Natural killer cell (primary cell): Measurements from ENCODE around the gene ZNF709. TPM values are rescaled to one million over a fixed set of nuclear protein-coding genes. Genes with fewer than 3 reads are reported as not detected.

Source experiments
- ATAC-seq, 3 donors: fragments of 150-1000 bp in 2 of 3; fragments of 200-7000 bp in 1 of 3; cut with Tn5 transposase; 1 replicate in 1 of 3; 2 replicates in 2 of 3; pipeline ENCODE4 v1.10.0; 2021; ENCODE audit warnings: mild to moderate bottlenecking in 2 of 3, moderate library complexity in 2 of 3
- DNase-seq, 2 donors: peaks; one replicate each; pipeline versions ENCODE4 v3.0.0 to v3.0.0-alpha.2; 2013 to 2021; ENCODE audit warnings: mixed read lengths in 1 of 2
- H3K27ac ChIP-seq: one replicate; pipeline ENCODE4 v1.5.1; 2013; ENCODE audit warnings: mild to moderate bottlenecking, low read length
- H3K27me3 ChIP-seq: one replicate; pipeline ENCODE4 v1.6.1; 2013; ENCODE audit warnings: low read length; ENCODE audit not compliant: control insufficient read depth, insufficient read depth
- H3K36me3 ChIP-seq: one replicate; pipeline ENCODE4 v1.6.1; 2013; ENCODE audit warnings: low read length; ENCODE audit not compliant: control insufficient read depth, insufficient read depth
- H3K4me1 ChIP-seq: one replicate; pipeline ENCODE4 v1.6.1; 2013; ENCODE audit warnings: low read length; ENCODE audit not compliant: control insufficient read depth, insufficient read depth
- H3K4me3 ChIP-seq: one replicate; pipeline ENCODE4 v1.5.1; 2013; ENCODE audit warnings: low read length
- H3K9me3 ChIP-seq: one replicate; pipeline ENCODE4 v1.6.1; 2013; ENCODE audit warnings: low read length; ENCODE audit not compliant: control insufficient read depth, insufficient read depth
- H3K27ac Mint-ChIP-seq, 2 donors: one replicate each; pipeline ENCODE4 v1.8.0; 2022; ENCODE audit warnings: mild to moderate bottlenecking in 2 of 2, mixed read lengths in 2 of 2, moderate library complexity in 1 of 2
- H3K27me3 Mint-ChIP-seq, 2 donors: one replicate each; pipeline ENCODE4 v1.8.0; 2022; ENCODE audit warnings: low read depth in 2 of 2, mixed read lengths in 2 of 2
- H3K36me3 Mint-ChIP-seq: one replicate; pipeline ENCODE4 v1.8.0; 2022; ENCODE audit warnings: mixed read lengths
- H3K4me1 Mint-ChIP-seq, 2 donors: one replicate each; pipeline ENCODE4 v1.8.0; 2022; ENCODE audit warnings: mixed read lengths in 2 of 2
- H3K4me3 Mint-ChIP-seq: one replicate; pipeline ENCODE4 v1.8.0; 2022; ENCODE audit warnings: mild to moderate bottlenecking, moderate library complexity, mixed read lengths
- H3K9me3 Mint-ChIP-seq, 2 donors: one replicate each; pipeline ENCODE4 v1.8.0; 2022; ENCODE audit warnings: mixed read lengths in 2 of 2
- CTCF ChIP-seq: fragments of 200-600 bp; IDR thresholded peaks from one replicate; pipeline ENCODE4 v1.8.0; 2022; ENCODE audit warnings: antibody characterized with exemption
- WGBS: methylation state at CpG from one replicate; pipeline ENCODE4 v1.1.7; 2013; ENCODE audit warnings: missing lambda C conversion rate; ENCODE audit not compliant: insufficient coverage; 5-methylcytosine and 5-hydroxymethylcytosine counted together
- intact Hi-C: fragments of 100-400 bp; cut with micrococcal nuclease; formaldehyde crosslinking; loops from one replicate; pipeline ENCODE4 v1.14.2; 2022
- total RNA-seq, 4 donors: library from RNA; stranded (reverse); fragments of 120-200 nt in 1 of 4; gene quantifications; one replicate each; pipeline versions ENCODE4 v1.2.3 to v1.2.4, GENCODE V29; 2013 to 2022

Gene ZNF709
- total RNA-seq, 3 donors from 2014 or later (not counting 1 experiment from before 2014, with no cell fraction given) = 4.1 to 4.7 (median 4.1) TPM

GRCh38 chr19:12485052-12485416 is 418 bp upstream of the ZNF709 start:
- no peaks in the 10 kb centered on the region for H3K9me3 Mint-ChIP-seq
- peak overlapping the region; percentile 83 to 96 for H3K27ac Mint-ChIP-seq
- TF ChIP-seq CTCF = no peak
- Histone ChIP-seq H3K36me3 (no peaks in the 10 kb centered on the region), H3K9me3 (no peaks in the 10 kb centered on the region), H3K4me1 (peaks cover 25% of the 10 kb centered on the region), H3K4me3 (peak overlapping the region; percentile 84), H3K27ac (peak overlapping the region; percentile 69), H3K27me3 (no peaks in the 10 kb centered on the region)
- H3K4me1 Mint-ChIP-seq = peaks cover 23 to 31% of the 10 kb centered on the region in 2 donors
- no peak for DNase-seq
- intact Hi-C loops = no loop called here
- WGBS = under 1% methylated on average over 9 of the region's 11 CpGs
- H3K27me3 Mint-ChIP-seq = no peaks in the 10 kb centered on the region
- H3K4me3 Mint-ChIP-seq = peak overlapping the region; percentile 94
- ATAC-seq = peak; percentile 7 to 44 (median 19)
- no peaks in the 10 kb centered on the region for H3K36me3 Mint-ChIP-seq

GRCh38 chr19:12484011-12484370 is 625 bp downstream of the ZNF709 start:
- Mint-ChIP-seq H3K27me3 (no peaks in the 10 kb centered on the region), H3K9me3 (no peaks in the 10 kb centered on the region), H3K36me3 (no peaks in the 10 kb centered on the region), H3K4me1 (peaks cover 23 to 31% of the 10 kb centered on the region in 2 donors), H3K4me3 (peak overlapping the region; percentile 94), H3K27ac (peak overlapping the region; percentile 83 to 96)
- WGBS = 3% methylated on average over 12 of the region's 13 CpGs
- DNase-seq = no peak
- Histone ChIP-seq H3K9me3 (no peaks in the 10 kb centered on the region), H3K27ac (peak overlapping the region; percentile 69), H3K4me1 (peaks cover 25% of the 10 kb centered on the region), H3K4me3 (peak overlapping the region; percentile 84), H3K27me3 (no peaks in the 10 kb centered on the region), H3K36me3 (no peaks in the 10 kb centered on the region)
- no peak for TF ChIP-seq CTCF
- ATAC-seq = no peak
- intact Hi-C loops = loop anchor here (1.0 kb wide), 2 partner anchors 11 to 43 kb away; partner anchors contain the start of gene ZNF443

GRCh38 chr19:12482509-12482886 is 2.1 kb downstream of the ZNF709 start:
- H3K27ac ChIP-seq = no peak overlapping the region
- WGBS = 34% methylated on average over 2 of the region's 2 CpGs
- no peaks in the 10 kb centered on the region for H3K36me3 ChIP-seq
- H3K9me3 Mint-ChIP-seq = no peaks in the 10 kb centered on the region
- no peaks in the 10 kb centered on the region for H3K9me3 ChIP-seq
- no peak for DNase-seq
- H3K27ac Mint-ChIP-seq = peak overlapping the region; percentile 51 to 61
- H3K27me3 Mint-ChIP-seq = no peaks in the 10 kb centered on the region
- no peaks in the 10 kb centered on the region for H3K36me3 Mint-ChIP-seq
- no peaks in the 10 kb centered on the region for H3K27me3 ChIP-seq
- TF ChIP-seq CTCF = no peak
- ATAC-seq = no peak
- peaks cover 32 to 41% of the 10 kb centered on the region in 2 donors for H3K4me1 Mint-ChIP-seq
- H3K4me1 ChIP-seq = peaks cover 25% of the 10 kb centered on the region
- H3K4me3 Mint-ChIP-seq = peak overlapping the region; percentile 60
- H3K4me3 ChIP-seq = no peak overlapping the region
- intact Hi-C loops = no loop called here

GRCh38 chr19:12481781-12482508 is 2.7 kb downstream of the ZNF709 start:
- intact Hi-C loops = no loop called here

More at GRCh38 chr19:12481781-12482508, 2.7 kb downstream of the ZNF709 start:
- Histone ChIP-seq H3K4me1 (peaks cover 25% of the 10 kb centered on the region), H3K36me3 (no peaks in the 10 kb centered on the region), H3K27me3 (no peaks in the 10 kb centered on the region), H3K27ac (no peak overlapping the region), H3K9me3 (no peaks in the 10 kb centered on the region), H3K4me3 (no peak overlapping the region)
- DNase-seq = no peak
- Mint-ChIP-seq H3K4me1 (peaks cover 32 to 42% of the 10 kb centered on the region in 2 donors), H3K36me3 (no peaks in the 10 kb centered on the region), H3K27ac (peak overlapping the region; percentile 61 to 63), H3K4me3 (peak overlapping the region; percentile 25), H3K27me3 (no peaks in the 10 kb centered on the region), H3K9me3 (no peaks in the 10 kb centered on the region)
- TF ChIP-seq CTCF = no peak
- 61% methylated on average over 3 of the region's 4 CpGs for WGBS
- no peak for ATAC-seq
